ENCODE measurements around the gene DMD.

The DMD gene

GRCh38 chrX:32966821-32967355, 244.5 kb downstream of the DMD start:
- no peak for TF ChIP-seq CTCF (IDR thresholded peaks at IDR 0.05; ENCODE audit: low read length)
- TF ChIP-seq EZH2phosphoT487 (IDR thresholded peaks at IDR 0.05; ENCODE audit: low read length): no peak
- no peak for TF ChIP-seq EZH2 (optimal IDR thresholded peaks at IDR 0.05; ENCODE audit: low read depth, low read length)
- no peaks in the 10 kb centered on the region for H3K36me3 ChIP-seq (replicated peaks; ENCODE audit: insufficient read depth, low read length)
- no peak for DNase-seq

GRCh38 chrX:32954125-32954524, 257.2 kb downstream of the DMD start:
- Histone ChIP-seq H3K27ac (ENCODE audit: low read length) (no peak overlapping the region), H2AFZ (ENCODE audit: low read length) (no peak overlapping the region), H3K9ac (ENCODE audit: low read length) (no peak overlapping the region), H4K20me1 (ENCODE audit: insufficient read depth, low read length) (no peaks in the 10 kb centered on the region), H3K9me2 (replicated peaks; ENCODE audit: insufficient read depth, low read length) (no peaks in the 10 kb centered on the region), H3K9me3 (replicated peaks; ENCODE audit: insufficient read depth, low read length) (no peaks in the 10 kb centered on the region), H3K36me3 (replicated peaks; ENCODE audit: insufficient read depth, low read length) (no peaks in the 10 kb centered on the region), H3F3A (ENCODE audit: insufficient read depth, low read length) (no peaks in the 10 kb centered on the region), H3K27me3 (replicated peaks; ENCODE audit: insufficient read depth, low read length) (no peaks in the 10 kb centered on the region), H3K4me3 (ENCODE audit: low read length) (no peak overlapping the region), H3K4me1 (ENCODE audit: low read length) (no peaks in the 10 kb centered on the region), H3K79me2 (ENCODE audit: low read length) (no peaks in the 10 kb centered on the region), H3K4me2 (ENCODE audit: low read depth, low read length) (no peak overlapping the region)
- no peak for TF ChIP-seq CTCF (IDR thresholded peaks at IDR 0.05; ENCODE audit: low read length)
- TF ChIP-seq EZH2phosphoT487 (IDR thresholded peaks at IDR 0.05; ENCODE audit: low read length): no peak
- TF ChIP-seq EZH2 (optimal IDR thresholded peaks at IDR 0.05; ENCODE audit: low read depth, low read length): no peak
- DNase-seq: no peak

More at GRCh38 chrX:32966821-32967355, 244.5 kb downstream of the DMD start:
- Histone ChIP-seq H2AFZ (ENCODE audit: low read length) (no peak overlapping the region), H3K27me3 (replicated peaks; ENCODE audit: insufficient read depth, low read length) (no peaks in the 10 kb centered on the region), H4K20me1 (ENCODE audit: insufficient read depth, low read length) (no peaks in the 10 kb centered on the region), H3K9me2 (replicated peaks; ENCODE audit: insufficient read depth, low read length) (no peaks in the 10 kb centered on the region), H3K4me2 (ENCODE audit: low read depth, low read length) (no peak overlapping the region), H3K4me3 (ENCODE audit: low read length) (no peak overlapping the region), H3K79me2 (ENCODE audit: low read length) (no peaks in the 10 kb centered on the region), H3F3A (ENCODE audit: insufficient read depth, low read length) (no peaks in the 10 kb centered on the region), H3K4me1 (ENCODE audit: low read length) (no peaks in the 10 kb centered on the region), H3K9me3 (replicated peaks; ENCODE audit: insufficient read depth, low read length) (no peaks in the 10 kb centered on the region), H3K9ac (ENCODE audit: low read length) (no peak overlapping the region), H3K27ac (ENCODE audit: low read length) (no peak overlapping the region)

- Histone ChIP-seq H3K4me1 (ENCODE audit: low read length) (no peaks in the 10 kb centered on the region), H3K79me2 (ENCODE audit: low read length) (no peaks in the 10 kb centered on the region), H3K9me3 (replicated peaks; ENCODE audit: insufficient read depth, low read length) (no peaks in the 10 kb centered on the region), H3K36me3 (replicated peaks; ENCODE audit: insufficient read depth, low read length) (no peaks in the 10 kb centered on the region), H3K9me2 (replicated peaks; ENCODE audit: insufficient read depth, low read length) (no peaks in the 10 kb centered on the region), H2AFZ (ENCODE audit: low read length) (no peak overlapping the region), H3K27ac (ENCODE audit: low read length) (no peak overlapping the region), H3K4me3 (ENCODE audit: low read length) (no peak overlapping the region), H3K9ac (ENCODE audit: low read length) (no peak overlapping the region), H3F3A (ENCODE audit: insufficient read depth, low read length) (no peaks in the 10 kb centered on the region), H4K20me1 (ENCODE audit: insufficient read depth, low read length) (no peaks in the 10 kb centered on the region), H3K4me2 (ENCODE audit: low read depth, low read length) (no peak overlapping the region), H3K27me3 (replicated peaks; ENCODE audit: insufficient read depth, low read length) (no peaks in the 10 kb centered on the region)
- TF ChIP-seq CTCF (IDR thresholded peaks at IDR 0.05; ENCODE audit: low read length) (no peak), EZH2 (optimal IDR thresholded peaks at IDR 0.05; ENCODE audit: low read depth, low read length) (no peak)
- no peak for DNase-seq
These were observed 263.2 kb downstream of the DMD start for GRCh38 chrX:32948130-32948529.

All from MM.1S (cell line).